Caco-2 (cell line): Measurements from ENCODE around the gene ACR. TPM values are rescaled to one million over a fixed set of nuclear protein-coding genes. Genes with fewer than 3 reads are reported as not detected.

Source experiments
- BruUV-seq: library from RNA; stranded (reverse); fragments of 400-500 nt; replicated peaks from 2 replicates; lab custom pipeline; 2021; lab: Mats Ljungman, UMichigan
- CTCF ChIA-PET: fragments of 300-600 bp; sonication (Branson Sonifier 250); formaldehyde crosslinking; loops from one replicate; lab custom pipeline; 2022; ENCODE audit warnings: antibody characterized with exemption; lab: Charles Lee
- POLR2A ChIA-PET: fragments of 300-600 bp; sonication (Branson Sonifier 250); formaldehyde crosslinking; loops from one replicate; lab custom pipeline; 2022; ENCODE audit warnings: antibody characterized with exemption; lab: Charles Lee
- DNase-seq, 2 experiments: peaks; one replicate each; pipeline versions ENCODE4 v3.0.0 to v3.0.0-alpha.2; 2020 to 2022
- H3K27me3 ChIP-seq: replicated peaks from 2 replicates; pipeline ENCODE4 v1.6.0; 2011; ENCODE audit warnings: low read length; ENCODE audit not compliant: control insufficient read depth, insufficient read depth
- H3K36me3 ChIP-seq: 2 replicates; pipeline ENCODE4 v1.5.1; 2011; ENCODE audit warnings: low read length; ENCODE audit not compliant: control insufficient read depth, insufficient read depth
- H3K4me1 ChIP-seq: fragments of 250-450 bp; sonication (Bioruptor Pico); 2 replicates; pipeline ENCODE4 v1.5.1; 2020; ENCODE audit warnings: mild to moderate bottlenecking
- H3K4me3 ChIP-seq: 2 replicates; pipeline ENCODE4 v1.5.1; 2011; ENCODE audit warnings: low read depth, mild to moderate bottlenecking, control low read depth, low read length
- H3K9me3 ChIP-seq: fragments of 250-450 bp; sonication (Bioruptor Pico); 2 replicates; pipeline ENCODE4 v1.5.1; 2020; ENCODE audit warnings: mild to moderate bottlenecking, moderate library complexity
- H3K27ac Mint-ChIP-seq: one replicate; pipeline ENCODE4 v1.8.0; 2022; ENCODE audit warnings: mixed read lengths; ENCODE audit not compliant: unreplicated experiment
- H3K27me3 Mint-ChIP-seq: one replicate; pipeline ENCODE4 v1.8.0; 2022; ENCODE audit warnings: mixed read lengths; ENCODE audit not compliant: insufficient read depth, unreplicated experiment
- H3K36me3 Mint-ChIP-seq: one replicate; pipeline ENCODE4 v1.8.0; 2022; ENCODE audit warnings: mild to moderate bottlenecking, mixed read lengths; ENCODE audit not compliant: insufficient read depth, unreplicated experiment
- H3K4me1 Mint-ChIP-seq: one replicate; pipeline ENCODE4 v1.8.0; 2022; ENCODE audit warnings: low read depth, mixed read lengths; ENCODE audit not compliant: unreplicated experiment
- H3K4me3 Mint-ChIP-seq: one replicate; pipeline ENCODE4 v1.8.0; 2022; ENCODE audit warnings: mild to moderate bottlenecking, moderate library complexity, mixed read lengths; ENCODE audit not compliant: unreplicated experiment
- H3K9me3 Mint-ChIP-seq: one replicate; pipeline ENCODE4 v1.8.0; 2022; ENCODE audit warnings: mixed read lengths; ENCODE audit not compliant: unreplicated experiment
- CTCF ChIP-seq, 2 experiments: fragments of 200-600 bp in 1 of 2; IDR thresholded peaks; 1 replicate in 1 of 2; 2 replicates in 1 of 2; pipeline versions ENCODE4 v1.5.1 to v1.8.0; 2011 to 2022; ENCODE audit warnings: antibody characterized with exemption in 1 of 2, control low read depth in 1 of 2, inconsistent platforms in 1 of 2, low read depth in 1 of 2, low read length in 1 of 2, mild to moderate bottlenecking in 1 of 2, moderate library complexity in 1 of 2; ENCODE audit not compliant: insufficient read depth in 1 of 2, severe bottlenecking in 1 of 2, unreplicated experiment in 1 of 2
- intact Hi-C: fragments of 100-400 bp; cut with micrococcal nuclease; formaldehyde crosslinking; loops from one replicate; pipeline ENCODE4 v1.10.0; 2022; ENCODE audit not compliant: unreplicated experiment
- total RNA-seq: library from RNA; stranded (reverse); gene quantifications from 2 replicates; pipeline ENCODE4 v1.2.3, GENCODE V29; 2022

The ACR gene
- total RNA-seq, 1 experiment from 2014 or later, result not detected

GRCh38 chr22:50728523-50728931 is 9.5 kb upstream of the ACR start:
- H3K9me3 ChIP-seq, result no peaks in the 10 kb centered on the region
- no peaks in the 10 kb centered on the region for H3K27me3 ChIP-seq
- H3K36me3 ChIP-seq, result no peaks in the 10 kb centered on the region
- POLR2A ChIA-PET, result no interaction called here
- BruUV-seq, result no TSS peak
- Mint-ChIP-seq H3K4me3 (no peak overlapping the region), H3K27ac (no peak overlapping the region), H3K27me3 (no peaks in the 10 kb centered on the region), H3K9me3 (no peaks in the 10 kb centered on the region), H3K4me1 (no peaks in the 10 kb centered on the region), H3K36me3 (peaks cover 4% of the 10 kb centered on the region)
- intact Hi-C loops, result no loop called here
- no peak for TF ChIP-seq CTCF (IDR thresholded peaks at IDR 0.05; ENCODE audit: insufficient read depth in 1 of 2, low read depth in 1 of 2, low read length in 1 of 2, severe bottlenecking in 1 of 2, unreplicated experiment in 1 of 2)
- CTCF ChIA-PET, result no interaction called here
- H3K4me3 ChIP-seq, result no peak overlapping the region
- no peaks in the 10 kb centered on the region for H3K4me1 ChIP-seq
- DNase-seq, result no peak

GRCh38 chr22:50729391-50730012 is 8.5 kb upstream of the ACR start:
- no TSS peak for BruUV-seq
- Mint-ChIP-seq H3K4me3 (no peak overlapping the region), H3K9me3 (no peaks in the 10 kb centered on the region), H3K4me1 (no peaks in the 10 kb centered on the region), H3K36me3 (peaks cover 4% of the 10 kb centered on the region), H3K27ac (no peak overlapping the region), H3K27me3 (no peaks in the 10 kb centered on the region)
- CTCF ChIA-PET, result interaction anchor here (0.6 kb wide), 1 partner anchor 29 kb away, joined by 3 read pairs; no protein-coding TSS in a partner anchor
- Histone ChIP-seq H3K4me1 (no peaks in the 10 kb centered on the region), H3K4me3 (no peak overlapping the region), H3K27me3 (no peaks in the 10 kb centered on the region), H3K9me3 (no peaks in the 10 kb centered on the region), H3K36me3 (no peaks in the 10 kb centered on the region)
- no peak for TF ChIP-seq CTCF (IDR thresholded peaks at IDR 0.05; ENCODE audit: insufficient read depth in 1 of 2, low read depth in 1 of 2, low read length in 1 of 2, severe bottlenecking in 1 of 2, unreplicated experiment in 1 of 2)
- POLR2A ChIA-PET, result no interaction called here
- DNase-seq, result peak in 1 of 2 experiments; percentile 33
- intact Hi-C loops, result no loop called here

GRCh38 chr22:50730013-50730891 is 7.8 kb upstream of the ACR start:
- no peaks in the 10 kb centered on the region for H3K4me1 Mint-ChIP-seq
- DNase-seq, result peak in 1 of 2 experiments; percentile 29
- H3K4me3 ChIP-seq, result no peak overlapping the region

More at GRCh38 chr22:50730013-50730891, 7.8 kb upstream of the ACR start:
- Mint-ChIP-seq H3K27me3 (no peaks in the 10 kb centered on the region), H3K9me3 (no peaks in the 10 kb centered on the region), H3K27ac (no peak overlapping the region), H3K36me3 (peaks cover 4% of the 10 kb centered on the region), H3K4me3 (no peak overlapping the region)
- intact Hi-C loops, result no loop called here
- Histone ChIP-seq H3K27me3 (no peaks in the 10 kb centered on the region), H3K4me1 (no peaks in the 10 kb centered on the region), H3K9me3 (no peaks in the 10 kb centered on the region), H3K36me3 (no peaks in the 10 kb centered on the region)
- TF ChIP-seq CTCF (IDR thresholded peaks at IDR 0.05; ENCODE audit: insufficient read depth in 1 of 2, low read depth in 1 of 2, low read length in 1 of 2, severe bottlenecking in 1 of 2, unreplicated experiment in 1 of 2), result no peak
- BruUV-seq, result no TSS peak
- POLR2A ChIA-PET, result no interaction called here
- CTCF ChIA-PET, result no interaction called here
